Measurements from ENCODE around the gene FGF7.
"Not testable (repeated sequence)": the region's sequence is repeated elsewhere in the genome, so short reads cannot be mapped to it uniquely, and the experiment has no call there.

Gene FGF7

GRCh38 chr15:49495993-49496753 is 73.1 kb downstream of the FGF7 start:
- no peak for DNase-seq

GRCh38 chr15:49501586-49501985 is 78.5 kb downstream of the FGF7 start:
- DNase-seq, result no peak

- no peak for DNase-seq
These were observed 83.3 kb downstream of the FGF7 start for GRCh38 chr15:49506341-49506740.

DNA sequence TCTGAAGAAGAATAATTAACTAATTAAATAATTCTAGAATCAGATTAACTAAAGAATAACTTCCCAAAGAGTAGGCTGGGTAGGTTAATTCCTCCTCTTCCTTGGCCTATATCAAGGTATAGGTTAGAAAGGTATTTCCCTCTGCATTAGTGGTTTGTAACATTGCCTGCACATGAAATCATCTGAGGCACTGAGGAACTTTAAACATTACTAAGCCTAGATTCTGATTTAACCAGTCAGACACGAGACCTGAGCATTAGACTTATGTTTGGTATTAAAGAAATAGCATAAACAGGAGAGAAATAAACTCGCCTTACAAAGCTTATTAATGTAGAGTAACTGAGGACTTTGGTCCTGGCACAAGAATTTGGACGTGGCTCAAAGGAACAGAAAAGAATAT is 84.2 kb downstream of the FGF7 start:
- no peak for DNase-seq

DNA sequence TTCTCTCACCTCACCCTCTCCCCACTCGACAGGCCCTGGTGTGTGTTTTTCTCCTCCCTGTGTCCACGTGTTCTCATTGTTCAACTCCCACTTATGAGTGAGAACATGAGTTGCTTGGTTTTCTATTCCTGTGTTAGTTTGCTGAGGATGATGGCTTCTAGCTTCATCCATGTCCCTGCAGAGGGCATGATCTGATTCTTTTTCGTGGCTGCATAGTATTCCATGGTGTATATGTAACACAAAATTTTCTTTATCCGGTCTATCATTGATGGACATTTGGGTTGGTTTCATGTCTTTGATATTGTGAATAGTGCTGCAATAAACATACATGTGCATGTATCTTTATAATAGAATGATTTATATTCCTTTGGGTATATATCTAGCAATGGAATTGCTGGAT is 89.7 kb downstream of the FGF7 start:
- DNase-seq, result not testable (repeated sequence)

- DNase-seq, result no peak
These were observed 98.8 kb downstream of the FGF7 start for GRCh38 chr15:49521802-49522201.

GRCh38 chr15:49528289-49528688 is 105.2 kb downstream of the FGF7 start:
- no peak for DNase-seq

DNA sequence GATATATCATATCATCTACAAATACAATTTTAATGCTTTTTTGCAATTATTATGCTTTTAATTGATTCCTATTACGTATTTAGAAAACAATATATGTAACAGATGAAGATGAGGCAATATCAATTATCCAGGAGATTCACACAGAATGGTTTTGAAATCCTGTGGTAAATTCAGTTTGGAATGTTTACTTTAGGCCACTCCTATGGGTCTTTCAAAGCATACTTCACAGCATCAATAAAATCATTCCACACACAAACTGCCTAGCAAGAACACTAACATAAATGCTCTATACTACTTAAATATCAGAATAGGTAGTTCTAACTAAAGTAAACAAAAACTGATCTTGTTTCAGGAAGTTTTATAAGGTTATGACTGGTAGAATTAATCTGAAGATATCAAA is 107.0 kb downstream of the FGF7 start:
- DNase-seq, result no peak
